GM23248 (cell line): Measurements from ENCODE around the gene RSBN1L. TPM values are rescaled to one million over a fixed set of nuclear protein-coding genes. Genes with fewer than 3 reads are reported as not detected.
"Not testable (repeated sequence)": the region's sequence is repeated elsewhere in the genome, so short reads cannot be mapped to it uniquely, and the experiment has no call there.

Experiments used
- DNase-seq: peaks from one replicate; pipeline ENCODE4 v3.0.0-alpha.2; 2015
- H2AFZ ChIP-seq: fragments of 200-600 bp; sonication (generic); 2 replicates; pipeline ENCODE4 v1.6.1; 2016; ENCODE audit warnings: antibody characterized with exemption
- H3F3A ChIP-seq: fragments of 200-600 bp; sonication (generic); 2 replicates; pipeline ENCODE4 v1.6.1; 2016; ENCODE audit warnings: mild to moderate bottlenecking, antibody characterized with exemption, mixed run types; ENCODE audit not compliant: insufficient read depth
- H3K27ac ChIP-seq: fragments of 200-600 bp; sonication (generic); 2 replicates; pipeline ENCODE4 v1.5.1; 2016; ENCODE audit warnings: mild to moderate bottlenecking
- H3K27me3 ChIP-seq: fragments of 200-600 bp; sonication (generic); replicated peaks from 2 replicates; pipeline ENCODE4 v1.6.1; 2016; ENCODE audit warnings: mild to moderate bottlenecking; ENCODE audit not compliant: insufficient read depth
- H3K36me3 ChIP-seq: fragments of 200-600 bp; sonication (generic); 2 replicates; pipeline ENCODE4 v1.6.1; 2016; ENCODE audit warnings: low read depth, mild to moderate bottlenecking
- H3K4me1 ChIP-seq: fragments of 200-600 bp; sonication (generic); 2 replicates; pipeline ENCODE4 v1.6.1; 2016; ENCODE audit warnings: mild to moderate bottlenecking; ENCODE audit not compliant: insufficient read depth
- H3K4me2 ChIP-seq: fragments of 200-600 bp; sonication (generic); one replicate; pipeline ENCODE4 v1.6.1; 2016; ENCODE audit warnings: mild to moderate bottlenecking; ENCODE audit not compliant: unreplicated experiment
- H3K4me3 ChIP-seq: fragments of 200-600 bp; sonication (generic); 2 replicates; pipeline ENCODE4 v1.5.1; 2016; ENCODE audit warnings: mild to moderate bottlenecking
- H3K79me2 ChIP-seq: fragments of 200-600 bp; sonication (generic); 2 replicates; pipeline ENCODE4 v1.6.1; 2016; ENCODE audit warnings: mild to moderate bottlenecking; ENCODE audit not compliant: insufficient read depth
- H3K9ac ChIP-seq: fragments of 200-600 bp; sonication (generic); 2 replicates; pipeline ENCODE4 v1.6.1; 2016; ENCODE audit warnings: mild to moderate bottlenecking
- H3K9me2 ChIP-seq: fragments of 200-600 bp; sonication (generic); 2 replicates; pipeline ENCODE4 v1.6.1; 2016; ENCODE audit warnings: mixed run types, mild to moderate bottlenecking, moderate library complexity; ENCODE audit not compliant: insufficient read depth
- H3K9me3 ChIP-seq: fragments of 200-600 bp; sonication (generic); one replicate; pipeline ENCODE4 v1.6.1; 2017; ENCODE audit warnings: low read depth
- H4K20me1 ChIP-seq: fragments of 200-600 bp; sonication (generic); 2 replicates; pipeline ENCODE4 v1.6.0; 2016; ENCODE audit not compliant: insufficient read depth
- EZH2 ChIP-seq: fragments of 200-600 bp; sonication (generic); IDR thresholded peaks from 2 replicates; pipeline ENCODE4 v1.6.1; 2018; ENCODE audit warnings: antibody characterized with exemption, mild to moderate bottlenecking; ENCODE audit not compliant: insufficient read depth, poor library complexity, severe bottlenecking
- EZH2phosphoT487 ChIP-seq: fragments of 200-600 bp; sonication (generic); IDR thresholded peaks from 2 replicates; pipeline ENCODE4 v1.6.1; 2018; ENCODE audit warnings: antibody characterized with exemption, moderate library complexity, mild to moderate bottlenecking, low read depth; ENCODE audit not compliant: insufficient read depth
- WGBS, 2 experiments: methylation state at CpG; one replicate each; pipeline ENCODE4 v1.1.6; 2015 to 2017; ENCODE audit warnings: low lambda C conversion rate in 2 of 2, low coverage in 1 of 2; ENCODE audit errors: missing lambda C conversion rate in 2 of 2; 5-methylcytosine and 5-hydroxymethylcytosine counted together
- in situ Hi-C: fragments of 300-500 bp; cut with MboI; formaldehyde crosslinking; loops from 2 replicates; pipeline ENCODE4 v1.15.0; 2020
- polyA plus RNA-seq: library from polyadenylated mRNA; unstranded; fragments of >200 nt; fragmentation: Nextera tagmentation; extraction: Ambion mirVana; gene quantifications from 2 replicates; pipeline ENCODE4 v1.2.1, GENCODE V29; 2016
- total RNA-seq: library from RNA; depleted of rRNA; stranded (reverse); fragments of >200 nt; shearing (Covaris generic); gene quantifications from 2 replicates; pipeline ENCODE4 v1.2.3, GENCODE V29; 2014

The RSBN1L gene
- total and polyA plus RNA-seq, 2 experiments from 2014 or later, result 2.5 to 13.3 TPM

DNA sequence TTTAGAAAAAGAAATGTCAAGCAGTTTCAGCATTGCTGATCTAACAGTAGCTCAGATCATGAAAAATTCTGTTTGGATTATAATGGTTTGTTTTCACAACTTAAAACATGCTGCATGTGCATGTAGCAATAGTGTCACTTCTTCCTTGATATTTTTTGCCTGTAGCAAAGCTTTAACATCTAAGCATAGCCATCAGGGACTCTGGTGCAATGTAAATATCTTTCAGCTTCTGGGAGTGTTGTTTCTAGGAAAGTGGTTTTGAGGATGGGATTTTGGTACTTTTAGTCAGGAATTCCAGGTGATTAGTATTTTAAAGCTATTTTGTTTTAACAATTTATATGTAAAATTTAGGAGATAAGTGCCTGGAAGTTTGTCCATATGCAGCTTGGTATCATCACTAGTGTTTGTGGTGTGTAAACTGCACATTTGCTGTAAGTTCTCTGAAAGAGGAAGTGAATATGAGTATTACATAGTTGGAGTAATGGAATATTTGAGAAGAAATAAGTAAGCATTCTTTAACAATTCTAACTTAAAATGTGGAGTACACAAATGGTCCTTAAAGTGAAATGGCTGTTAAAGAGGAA, 1.9 kb downstream of the RSBN1L start:
- no peaks in the 10 kb centered on the region for H3K27me3 ChIP-seq
- DNase-seq, result peak; percentile 25
- in situ Hi-C loops, result no loop called here
- H3K9me3 ChIP-seq, result no peaks in the 10 kb centered on the region
- no peaks in the 10 kb centered on the region for H3K36me3 ChIP-seq
- no peaks in the 10 kb centered on the region for H3K9me2 ChIP-seq
- peaks cover 36% of the 10 kb centered on the region for H3K4me1 ChIP-seq
- no peak for TF ChIP-seq EZH2
- no peak for TF ChIP-seq EZH2phosphoT487
- peak overlapping the region; percentile 91; the same call in 1 of the 2 replicates for H2AFZ ChIP-seq
- H4K20me1 ChIP-seq, result no peaks in the 10 kb centered on the region
- peak overlapping the region; percentile 96 for H3K4me2 ChIP-seq
- peak overlapping the region; percentile 84 for H3K27ac ChIP-seq
- H3K4me3 ChIP-seq, result peak overlapping the region; percentile 95
- H3K9ac ChIP-seq, result peak overlapping the region; percentile 93
- H3K79me2 ChIP-seq, result peaks cover 93% of the 10 kb centered on the region
- peaks cover 27% of the 10 kb centered on the region for H3F3A ChIP-seq

DNA sequence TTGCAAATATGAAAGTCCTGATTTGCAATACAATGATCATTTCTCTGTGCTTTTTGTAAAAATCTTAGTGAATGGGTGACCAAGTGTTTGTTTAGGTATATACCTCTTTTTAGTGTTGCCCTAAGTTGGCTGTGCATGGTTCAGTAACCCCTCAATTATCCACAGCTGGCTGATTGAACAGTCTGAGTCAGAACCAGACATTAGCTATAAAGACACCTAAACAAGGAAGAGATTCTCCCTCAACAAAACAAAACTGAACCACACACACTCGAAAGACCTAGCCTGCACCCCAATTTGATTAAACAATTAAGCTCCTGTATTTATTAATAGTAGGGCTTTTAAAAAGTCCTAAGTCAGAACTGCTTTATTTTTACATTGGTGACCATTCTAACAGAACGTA, 2.8 kb downstream of the RSBN1L start:
- WGBS, 2 experiments, result 50 to 55% methylated on average over 2 of the region's 2 CpGs
- Histone ChIP-seq H4K20me1 (no peaks in the 10 kb centered on the region), H3K36me3 (no peaks in the 10 kb centered on the region), H3K4me3 (peak overlapping the region; percentile 95), H3K9me2 (no peaks in the 10 kb centered on the region), H3K9me3 (no peaks in the 10 kb centered on the region), H3K27me3 (no peaks in the 10 kb centered on the region), H3K4me2 (peak overlapping the region; percentile 96), H3F3A (peaks cover 31% of the 10 kb centered on the region), H3K27ac (peak overlapping the region; percentile 84), H3K79me2 (peaks cover 93% of the 10 kb centered on the region), H2AFZ (no peak overlapping the region), H3K9ac (peak overlapping the region; percentile 93), H3K4me1 (peaks cover 36% of the 10 kb centered on the region)
- in situ Hi-C loops, result no loop called here
- DNase-seq, result peak; percentile 30
- TF ChIP-seq EZH2phosphoT487, result no peak
- TF ChIP-seq EZH2, result no peak

DNA sequence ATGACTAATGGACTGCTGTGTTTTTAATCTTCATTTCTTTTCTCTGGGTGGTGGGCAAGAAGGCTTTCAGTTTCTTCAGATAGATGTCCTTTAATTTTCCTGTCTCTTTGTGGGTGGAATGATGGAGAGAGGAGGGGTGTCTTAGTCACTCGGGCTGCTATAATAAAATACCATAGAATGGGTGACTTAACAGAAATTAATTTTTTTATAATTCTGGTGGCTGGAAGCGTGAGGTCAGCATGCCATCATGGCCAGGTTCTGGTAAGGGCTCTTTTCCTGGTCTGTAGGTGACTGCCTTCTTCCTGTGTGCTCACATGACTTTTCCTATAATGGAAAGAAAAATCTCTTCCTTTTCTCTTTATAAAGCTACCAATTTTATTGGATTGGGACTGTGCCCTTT, 6.3 kb downstream of the RSBN1L start:
- 59 to 66% methylated on average over 2 of the region's 2 CpGs for WGBS, 2 experiments

DNA sequence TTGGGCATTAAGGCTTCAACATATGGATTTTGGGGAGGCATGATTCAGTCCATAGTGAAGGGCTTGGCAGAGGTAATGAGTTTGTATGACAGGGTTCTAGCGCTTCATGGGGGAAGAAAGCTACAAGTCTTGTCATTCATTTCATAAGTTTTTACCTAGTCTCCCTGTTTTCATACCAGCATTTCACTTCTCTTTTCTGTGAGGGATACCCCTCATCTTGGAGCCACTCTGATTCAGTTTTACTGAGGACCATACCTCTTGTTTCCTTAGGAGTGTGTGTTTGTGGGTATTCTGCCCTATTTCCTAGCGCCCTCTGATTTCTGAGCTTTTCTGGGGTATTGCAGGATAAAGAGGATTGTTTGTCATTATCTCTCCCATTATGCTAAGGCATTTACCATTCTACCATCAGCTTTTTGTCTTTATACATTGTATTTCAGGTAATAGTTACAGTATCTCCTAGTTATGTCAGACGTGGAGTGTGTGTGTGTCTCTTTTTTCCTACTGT, 6.8 kb downstream of the RSBN1L start:
- Histone ChIP-seq H3K79me2 (peaks cover 100% of the 10 kb centered on the region), H3K4me1 (peaks cover 27% of the 10 kb centered on the region), H3F3A (peaks cover 21% of the 10 kb centered on the region), H2AFZ (no peak overlapping the region), H3K4me2 (no peak overlapping the region), H4K20me1 (no peaks in the 10 kb centered on the region), H3K27ac (0 out of 2 replicates have a peak overlapping the region, but pooled peaks have one; percentile 2), H3K27me3 (no peaks in the 10 kb centered on the region), H3K36me3 (no peaks in the 10 kb centered on the region), H3K9ac (no peak overlapping the region), H3K9me3 (no peaks in the 10 kb centered on the region), H3K9me2 (no peaks in the 10 kb centered on the region), H3K4me3 (no peak overlapping the region)
- 92 to 94% methylated on average over 3 of the region's 3 CpGs for WGBS, 2 experiments
- in situ Hi-C loops, result no loop called here
- DNase-seq, result no peak
- TF ChIP-seq EZH2phosphoT487 (no peak), EZH2 (no peak)

More for the DNA sequence above, 6.3 kb downstream of the RSBN1L start:
- Histone ChIP-seq H3K9me3 (no peaks in the 10 kb centered on the region), H3K9me2 (no peaks in the 10 kb centered on the region), H2AFZ (no peak overlapping the region), H4K20me1 (no peaks in the 10 kb centered on the region), H3K4me3 (no peak overlapping the region), H3F3A (peaks cover 26% of the 10 kb centered on the region), H3K79me2 (peaks cover 100% of the 10 kb centered on the region), H3K36me3 (no peaks in the 10 kb centered on the region), H3K27ac (0 out of 2 replicates have a peak overlapping the region, but pooled peaks have one; percentile 2), H3K9ac (no peak overlapping the region), H3K27me3 (no peaks in the 10 kb centered on the region), H3K4me2 (no peak overlapping the region), H3K4me1 (peaks cover 29% of the 10 kb centered on the region)
- in situ Hi-C loops, result no loop called here
- DNase-seq, result peak; percentile 45
- TF ChIP-seq EZH2phosphoT487, result no peak
- TF ChIP-seq EZH2, result no peak

DNA sequence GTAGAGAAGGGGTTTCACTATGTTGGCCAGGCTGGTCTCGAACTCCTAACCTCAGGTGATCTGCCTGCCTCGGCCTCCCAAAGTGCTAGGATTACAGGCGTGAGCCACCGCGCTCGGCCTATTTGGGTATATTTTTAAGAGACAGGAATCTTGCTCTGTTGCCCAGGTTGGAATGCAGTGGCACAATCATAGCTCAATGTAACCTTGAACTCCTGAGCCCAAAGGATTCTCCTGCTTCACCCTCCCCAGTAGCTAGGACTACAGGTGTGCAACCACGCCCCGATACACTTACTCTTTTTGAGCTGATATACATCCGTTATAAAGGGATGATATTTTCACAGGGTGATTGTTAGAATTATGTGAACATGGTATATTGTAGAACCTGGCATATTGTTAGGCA, 7.4 kb downstream of the RSBN1L start:
- H3K4me3 ChIP-seq, H3K27me3 ChIP-seq, H3K9ac ChIP-seq, H2AFZ ChIP-seq, H3K9me3 ChIP-seq, H4K20me1 ChIP-seq, H3K9me2 ChIP-seq, in situ Hi-C loops, H3K27ac ChIP-seq, DNase-seq, H3K36me3 ChIP-seq, H3K4me2 ChIP-seq: not testable (repeated sequence)
- Histone ChIP-seq H3K79me2 (peaks cover 100% of the 10 kb centered on the region), H3F3A (peaks cover 14% of the 10 kb centered on the region; the same call in 1 of the 2 replicates), H3K4me1 (peaks cover 20% of the 10 kb centered on the region)
- 84 to 94% methylated on average over 9 of the region's 9 CpGs for WGBS, 2 experiments
